Frontal cortex (tissue), 4 donors: ENCODE data around the gene ZNF326. TPM values are rescaled to one million over a fixed set of nuclear protein-coding genes. Genes with fewer than 3 reads are reported as not detected.
"Not testable (repeated sequence)": the region's sequence is repeated elsewhere in the genome, so short reads cannot be mapped to it uniquely, and the experiment has no call there.

ENCODE experiments used
- DNase-seq, 2 donors: peaks; one replicate each; pipeline ENCODE4 v3.0.0; 2012; ENCODE audit warnings: low spot score in 2 of 2
- FAIRE-seq: peaks from 2 replicates; lab custom pipeline; 2012; peaks lifted over from hg19 to GRCh38; lab: Jason Lieb, UNC
- total RNA-seq: library from RNA; depleted of rRNA; stranded (reverse); fragments of >200 nt; gene quantifications from one replicate; pipeline ENCODE4 v1.2.3, GENCODE V29; 2014
- donor health status: control.
- donor health status: control.
- donor health status: control.

Gene ZNF326
- total RNA-seq, 1 donor from 2014 or later, result 19.2 TPM

GRCh38 chr1:89995598-89996449 lies 914 bp downstream of the ZNF326 start:
- DNase-seq, result no peak
- FAIRE-seq, result no peak

DNA sequence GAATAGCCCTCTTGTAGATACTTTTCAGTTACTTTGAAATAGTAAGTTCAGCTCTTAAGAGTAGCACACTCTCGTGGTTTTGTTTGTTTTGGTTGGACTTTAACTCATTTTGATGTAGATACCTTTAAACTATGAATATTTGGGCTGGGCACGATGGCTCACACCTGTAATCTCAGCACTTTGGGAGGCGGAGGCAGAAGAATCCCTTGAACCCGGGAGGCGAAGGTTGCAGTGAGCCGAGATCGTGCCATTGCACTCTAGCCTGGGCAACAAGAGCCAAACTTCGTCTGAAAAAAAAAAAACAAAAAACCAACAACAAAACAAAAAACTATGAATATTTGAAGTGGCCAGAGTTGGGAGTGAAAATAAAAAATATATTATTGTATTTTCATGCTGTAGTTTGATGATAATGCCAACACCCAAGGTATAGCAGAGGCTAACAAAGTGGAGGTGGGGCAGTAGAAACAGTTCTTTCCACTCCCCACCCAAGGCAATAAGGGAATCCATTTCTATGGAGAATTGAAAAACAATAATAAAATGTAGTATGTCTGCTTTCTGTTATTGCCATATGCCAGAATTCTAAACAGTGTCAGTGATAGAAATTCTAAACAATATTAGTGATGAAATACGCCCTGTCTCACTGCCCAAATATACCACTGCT lies 1.7 kb downstream of the ZNF326 start:
- no peak for DNase-seq
- no peak for FAIRE-seq

- DNase-seq, FAIRE-seq: not testable (repeated sequence)
Measured at GRCh38 chr1:89997152-89997551, 2.2 kb downstream of the ZNF326 start.

DNA sequence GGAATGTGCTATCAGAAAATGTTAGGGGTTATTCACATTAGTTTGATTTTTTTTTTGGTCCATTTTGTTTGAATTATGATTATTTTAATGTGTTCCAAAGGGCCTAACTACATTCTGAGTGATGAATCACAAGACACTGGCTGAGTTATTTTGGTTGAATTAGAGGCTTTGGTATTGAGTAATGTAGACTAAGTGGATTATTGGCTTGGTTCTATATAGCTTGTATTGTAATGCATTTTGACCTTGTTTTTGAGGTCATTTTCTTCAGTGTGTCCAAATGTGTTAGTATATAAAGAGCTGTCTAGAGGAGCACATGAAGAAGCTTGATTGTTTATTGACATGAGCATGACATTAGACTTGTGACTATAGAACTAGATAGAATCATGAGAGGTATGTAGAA lies 3.4 kb downstream of the ZNF326 start:
- no peak for DNase-seq
- no peak for FAIRE-seq

- FAIRE-seq, result no peak
Measured at GRCh38 chr1:89999208-89999607, 4.3 kb downstream of the ZNF326 start.

GRCh38 chr1:89999628-90000027 lies 4.7 kb downstream of the ZNF326 start:
- FAIRE-seq (no peak), DNase-seq (no peak)

More at GRCh38 chr1:89999208-89999607, 4.3 kb downstream of the ZNF326 start:
- no peak for DNase-seq

DNA sequence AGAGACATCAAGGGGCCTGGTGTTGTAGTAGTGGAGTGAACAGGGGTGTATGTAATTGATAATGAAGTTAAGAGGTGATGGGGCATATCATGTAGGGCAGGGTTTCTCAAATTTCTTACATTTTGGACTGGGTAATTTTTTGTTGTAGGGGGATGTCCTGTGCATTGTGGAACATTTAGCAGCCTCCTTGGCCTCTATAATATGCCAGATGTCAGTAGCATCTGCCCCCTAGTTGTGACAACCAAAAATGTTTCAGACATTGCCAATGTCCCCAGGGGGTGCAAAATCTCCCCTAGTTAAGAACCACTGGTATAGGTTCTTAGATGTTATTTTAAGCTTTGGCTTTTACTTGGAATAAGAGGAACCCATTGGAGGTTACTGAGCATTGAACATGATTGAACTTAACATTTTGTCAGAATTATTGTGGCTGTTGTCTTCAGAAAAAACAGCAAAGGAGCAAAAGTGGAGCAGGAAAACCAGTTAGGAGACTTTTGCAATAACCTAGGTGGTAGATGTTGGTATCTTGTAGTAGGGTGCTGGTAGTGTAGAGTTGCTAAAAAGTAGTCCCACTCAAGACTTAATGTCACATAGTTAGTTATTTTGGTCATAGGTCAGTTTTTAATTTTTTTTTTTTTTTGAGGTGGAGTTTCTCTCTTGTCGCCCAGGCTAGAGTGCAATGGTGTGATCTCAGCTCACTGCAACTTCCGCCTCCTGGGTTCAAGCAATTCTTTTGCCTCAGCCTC lies 6.2 kb downstream of the ZNF326 start:
- FAIRE-seq (no peak), DNase-seq (no peak)

- FAIRE-seq (no peak), DNase-seq (no peak)
Measured at GRCh38 chr1:90007979-90008404, 13.1 kb downstream of the ZNF326 start.

- no peak for FAIRE-seq
- DNase-seq, result no peak
Measured at GRCh38 chr1:90012300-90012699, 17.4 kb downstream of the ZNF326 start.

DNA sequence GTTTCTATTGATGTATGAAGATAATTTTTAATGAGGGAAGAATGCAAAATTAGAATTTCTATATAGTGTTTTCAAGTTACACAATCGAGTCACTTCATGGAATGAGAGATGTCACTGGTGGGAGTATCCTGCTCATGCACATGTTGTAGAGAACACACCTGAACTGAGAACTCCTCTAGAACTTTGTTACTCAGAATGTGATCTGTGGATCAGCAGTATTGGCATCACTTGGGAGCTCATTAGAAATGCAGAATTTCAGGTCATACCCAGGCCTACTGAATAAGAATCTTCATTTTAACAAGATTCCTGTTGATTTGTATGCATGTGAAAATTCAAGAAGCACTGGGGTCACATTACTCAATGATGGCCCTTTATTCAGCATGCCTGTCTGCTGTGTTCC lies 28.8 kb downstream of the ZNF326 start:
- no peak for FAIRE-seq
- no peak for DNase-seq

DNA sequence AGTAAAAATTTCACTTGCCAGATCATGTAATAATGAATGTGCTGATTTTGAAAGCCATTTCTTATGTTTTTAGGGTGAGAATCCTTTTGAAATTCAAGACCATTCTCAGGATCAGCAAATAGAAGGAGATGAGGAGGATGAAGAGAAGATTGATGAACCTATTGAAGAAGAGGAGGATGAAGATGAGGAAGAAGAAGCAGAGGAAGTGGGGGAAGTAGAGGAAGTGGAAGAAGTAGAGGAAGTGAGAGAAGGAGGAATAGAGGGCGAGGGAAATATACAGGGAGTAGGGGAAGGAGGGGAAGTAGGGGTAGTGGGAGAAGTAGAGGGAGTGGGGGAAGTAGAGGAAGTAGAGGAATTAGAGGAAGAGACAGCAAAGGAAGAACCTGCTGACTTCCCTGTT lies 32.4 kb downstream of the ZNF326 start:
- DNase-seq, result no peak
- FAIRE-seq, result no peak

- no peak for FAIRE-seq
- DNase-seq, result no peak
Measured at GRCh38 chr1:90039652-90040051, 44.7 kb downstream of the ZNF326 start.

DNA sequence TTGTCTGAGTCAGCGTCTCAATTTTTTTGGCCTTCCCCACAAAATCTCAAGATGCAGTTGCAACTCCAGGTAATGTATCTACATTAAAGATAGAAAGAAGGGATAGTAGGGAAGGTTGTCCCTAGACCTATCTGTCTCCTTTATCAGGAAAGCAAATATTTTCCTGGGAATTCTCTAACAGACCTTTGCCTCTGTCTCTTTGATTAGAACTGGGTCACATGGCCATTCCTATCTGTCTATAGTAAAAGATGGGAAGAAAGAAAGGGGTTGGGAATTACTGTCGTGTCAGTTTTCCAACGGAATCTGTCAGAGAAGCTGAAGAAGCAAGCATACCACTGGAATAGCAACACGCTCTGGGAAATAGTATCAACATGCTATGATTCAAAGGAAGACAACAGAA lies 48.7 kb downstream of the ZNF326 start:
- DNase-seq, result no peak
- FAIRE-seq, result no peak

DNA sequence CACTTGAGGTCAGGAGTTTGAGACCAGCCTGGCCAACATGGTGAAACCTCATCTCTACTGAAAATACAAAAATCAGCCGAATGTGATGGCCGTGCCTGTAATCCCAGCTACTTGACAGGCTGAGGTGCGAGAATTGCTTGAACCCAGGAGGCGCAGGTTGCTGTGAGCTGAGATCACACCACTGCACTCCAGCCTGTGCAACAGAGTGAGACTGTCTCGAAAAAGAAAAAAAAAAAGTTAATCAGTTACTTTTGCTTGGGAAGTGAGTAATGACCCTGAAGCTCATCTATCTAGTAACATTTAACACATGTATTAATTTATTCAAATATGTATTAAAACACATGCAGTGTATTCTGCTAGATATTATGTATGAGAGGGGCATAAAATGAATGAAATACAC lies 49.4 kb downstream of the ZNF326 start:
- FAIRE-seq, result no peak
- DNase-seq, result no peak

DNA sequence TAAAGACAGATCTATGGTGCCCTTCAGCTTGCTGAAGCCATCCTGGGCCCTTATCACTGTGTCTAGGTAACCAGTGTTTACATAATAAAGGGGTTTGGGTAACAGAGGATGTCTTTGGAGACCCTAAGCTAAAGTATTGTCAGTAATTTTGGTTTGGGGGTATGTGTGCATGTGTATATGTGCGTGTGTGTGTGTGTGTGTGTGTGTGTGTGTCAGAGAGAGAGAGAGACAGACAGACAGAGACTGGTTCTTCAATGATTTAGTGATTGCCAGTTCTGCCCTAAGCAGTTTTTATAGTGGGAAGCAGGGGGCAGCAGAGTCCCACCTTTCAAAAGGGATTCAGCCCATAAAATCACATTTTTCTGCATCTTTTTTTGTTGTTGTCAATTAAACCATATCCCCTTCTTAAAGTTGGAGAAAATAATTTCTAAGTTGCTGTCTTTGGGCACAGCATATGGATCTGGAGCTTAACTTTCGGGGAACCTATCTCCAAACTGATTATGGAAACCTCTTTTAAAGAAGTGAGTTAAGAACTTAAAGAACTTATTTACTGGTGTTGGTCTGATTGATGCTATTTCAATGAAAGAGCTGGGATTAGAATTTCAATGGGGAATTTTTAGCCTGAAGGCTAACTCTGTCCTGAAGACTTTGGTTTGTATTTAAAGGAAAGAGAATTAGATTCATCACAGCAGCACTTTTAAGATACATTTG lies 51.1 kb downstream of the ZNF326 start:
- FAIRE-seq, result no peak
- DNase-seq, result peak in 1 of 2 donors; percentile 12

- DNase-seq (no peak), FAIRE-seq (no peak)
Measured at GRCh38 chr1:90046635-90047034, 51.7 kb downstream of the ZNF326 start.

DNA sequence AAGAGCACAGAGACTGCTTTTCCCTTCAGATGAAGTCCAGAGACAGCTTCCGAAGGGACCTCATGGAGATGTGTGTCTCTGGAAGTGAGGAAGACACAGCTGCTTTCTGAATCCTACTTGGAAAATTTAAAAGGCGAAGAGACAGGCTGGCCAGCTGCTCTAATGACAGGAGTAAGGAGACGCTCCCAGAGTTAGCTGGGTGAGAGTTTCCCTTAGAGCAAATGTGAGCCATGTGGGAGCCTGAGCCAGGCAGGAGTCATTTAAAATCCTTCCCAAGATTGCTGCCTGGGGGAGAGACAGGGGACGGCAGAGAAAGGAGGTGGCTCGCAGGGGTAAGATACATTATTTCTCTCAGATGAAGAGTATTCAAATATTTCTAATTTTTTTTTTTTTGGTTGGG lies 53.1 kb downstream of the ZNF326 start:
- FAIRE-seq (no peak), DNase-seq (no peak)

DNA sequence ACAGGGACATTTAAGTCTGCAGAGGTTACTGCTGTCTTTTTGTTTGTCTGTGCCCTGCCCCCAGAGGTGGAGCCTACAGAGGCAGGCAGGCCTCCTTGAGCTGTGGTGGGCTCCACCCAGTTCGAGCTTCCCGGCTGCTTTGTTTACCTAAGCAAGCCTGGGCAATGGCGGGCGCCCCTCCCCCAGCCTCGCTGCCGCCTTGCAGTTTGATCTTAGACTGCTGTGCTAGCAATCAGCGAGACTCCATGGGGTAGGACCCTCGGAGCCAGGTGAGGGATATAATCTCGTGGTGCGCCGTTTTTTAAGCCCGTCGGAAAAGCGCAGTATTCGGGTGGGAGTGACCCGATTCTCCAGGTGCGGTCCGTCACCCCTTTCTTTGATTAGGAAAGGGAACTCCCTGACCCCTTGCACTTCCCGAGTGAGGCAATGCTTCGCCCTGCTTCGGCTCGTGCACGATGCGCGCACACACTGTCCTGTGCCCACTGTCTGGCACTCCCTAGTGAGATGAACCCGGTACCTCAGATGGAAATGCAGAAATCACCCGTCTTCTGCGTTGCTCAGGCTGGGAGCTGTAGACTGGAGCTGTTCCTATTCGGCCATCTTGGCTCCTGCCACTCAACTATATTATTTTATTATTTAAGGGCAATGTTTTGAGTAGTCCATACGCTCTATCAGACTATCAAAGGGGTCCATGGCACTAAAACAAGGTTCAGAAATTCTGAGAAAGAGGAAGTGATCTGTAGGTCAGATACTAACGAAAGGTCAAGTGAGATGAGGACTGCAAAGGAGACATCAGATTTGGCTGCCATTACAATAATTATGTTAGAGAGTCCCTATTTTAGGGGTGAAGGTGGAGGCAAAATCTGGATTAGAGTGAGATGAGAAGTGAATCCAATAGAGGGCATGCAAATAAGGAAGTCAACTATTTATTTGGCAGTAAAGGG lies 68.1 kb downstream of the ZNF326 start:
- DNase-seq, FAIRE-seq: not testable (repeated sequence)

DNA sequence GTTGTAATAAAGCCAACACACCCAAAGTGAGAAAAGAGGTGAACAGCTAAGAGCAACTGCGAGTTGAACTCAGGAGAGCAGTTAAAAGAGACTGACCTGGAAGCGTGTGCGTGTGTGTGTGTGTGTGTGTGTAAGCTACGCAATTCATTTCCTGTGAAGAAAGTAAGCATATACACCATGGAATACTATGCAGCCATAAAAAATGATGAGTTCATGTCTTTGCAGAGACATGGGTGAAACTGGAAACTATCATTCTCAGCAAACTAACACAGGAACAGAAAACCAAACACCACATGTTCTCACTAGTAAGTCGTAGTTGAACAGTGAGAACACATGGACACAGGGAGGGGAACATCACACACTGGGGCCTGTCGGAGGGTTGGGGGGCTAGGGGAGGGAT lies 69.2 kb downstream of the ZNF326 start:
- DNase-seq, FAIRE-seq: not testable (repeated sequence)
